ENCODE data around the gene RBM38.

RBM38 gene

GRCh38 chr20:57378646-57379262 lies 12.4 kb upstream of the RBM38 start:
- no peaks in the 10 kb centered on the region for H3K9me3 ChIP-seq (ENCODE audit: insufficient read depth, low read length)
- 0 out of 2 replicates have a peak, but pooled peaks cover 11% of the 10 kb centered on the region for H4K20me1 ChIP-seq (ENCODE audit: insufficient read depth, low read length)
- no peak overlapping the region for H3K4me2 ChIP-seq (ENCODE audit: low read length)
- H2AFZ ChIP-seq (ENCODE audit: low read depth, low read length) = no peak overlapping the region
- H3K9ac ChIP-seq (ENCODE audit: low read length) = no peak overlapping the region
- H3K79me2 ChIP-seq (ENCODE audit: low read length) = no peaks in the 10 kb centered on the region
- H3K27me3 ChIP-seq (ENCODE audit: low read depth, low read length) = no peaks in the 10 kb centered on the region
- no peak overlapping the region for H3K27ac ChIP-seq (ENCODE audit: low read length)
- H3K36me3 ChIP-seq (replicated peaks; ENCODE audit: low read depth, low read length) = peaks cover 75% of the 10 kb centered on the region
- no peak overlapping the region for H3K4me3 ChIP-seq (ENCODE audit: low read length)
- H3K4me1 ChIP-seq (ENCODE audit: low read length) = peaks cover 4% of the 10 kb centered on the region
- no peak for TF ChIP-seq EZH2phosphoT487 (IDR thresholded peaks at IDR 0.05; ENCODE audit: low read depth)
- no peak for TF ChIP-seq CTCF (IDR thresholded peaks at IDR 0.05; ENCODE audit: low read depth, low read length)

- no peaks in the 10 kb centered on the region for H3K9me3 ChIP-seq (ENCODE audit: insufficient read depth, low read length)
- TF ChIP-seq CTCF (IDR thresholded peaks at IDR 0.05; ENCODE audit: low read depth, low read length) = no peak
- TF ChIP-seq EZH2phosphoT487 (IDR thresholded peaks at IDR 0.05; ENCODE audit: low read depth) = no peak
- no peak overlapping the region for H2AFZ ChIP-seq (ENCODE audit: low read depth, low read length)
- no peaks in the 10 kb centered on the region for H3K27me3 ChIP-seq (ENCODE audit: low read depth, low read length)
- H3K36me3 ChIP-seq (replicated peaks; ENCODE audit: low read depth, low read length) = peaks cover 74% of the 10 kb centered on the region
- H3K4me3 ChIP-seq (ENCODE audit: low read length) = no peak overlapping the region
- H4K20me1 ChIP-seq (ENCODE audit: insufficient read depth, low read length) = 0 out of 2 replicates have a peak, but pooled peaks cover 10% of the 10 kb centered on the region
- no peaks in the 10 kb centered on the region for H3K79me2 ChIP-seq (ENCODE audit: low read length)
- H3K27ac ChIP-seq (ENCODE audit: low read length) = no peak overlapping the region
- H3K9ac ChIP-seq (ENCODE audit: low read length) = no peak overlapping the region
- peaks cover 4% of the 10 kb centered on the region for H3K4me1 ChIP-seq (ENCODE audit: low read length)
- no peak overlapping the region for H3K4me2 ChIP-seq (ENCODE audit: low read length)
Measured at GRCh38 chr20:57379263-57379647, 11.9 kb upstream of the RBM38 start.

- no peak overlapping the region for H3K4me2 ChIP-seq (ENCODE audit: low read length)
- H3K79me2 ChIP-seq (ENCODE audit: low read length) = no peaks in the 10 kb centered on the region
Measured at GRCh38 chr20:57380081-57380750, 11.0 kb upstream of the RBM38 start.

More at GRCh38 chr20:57380081-57380750, 11.0 kb upstream of the RBM38 start:
- Histone ChIP-seq H4K20me1 (ENCODE audit: insufficient read depth, low read length) (0 out of 2 replicates have a peak, but pooled peaks cover 5% of the 10 kb centered on the region), H3K4me1 (ENCODE audit: low read length) (peaks cover 4% of the 10 kb centered on the region), H3K27ac (ENCODE audit: low read length) (no peak overlapping the region), H3K36me3 (replicated peaks; ENCODE audit: low read depth, low read length) (peaks cover 68% of the 10 kb centered on the region), H3K27me3 (ENCODE audit: low read depth, low read length) (no peaks in the 10 kb centered on the region), H3K9ac (ENCODE audit: low read length) (no peak overlapping the region), H3K9me3 (ENCODE audit: insufficient read depth, low read length) (no peaks in the 10 kb centered on the region), H2AFZ (ENCODE audit: low read depth, low read length) (no peak overlapping the region), H3K4me3 (ENCODE audit: low read length) (no peak overlapping the region)
- TF ChIP-seq EZH2phosphoT487 (IDR thresholded peaks at IDR 0.05; ENCODE audit: low read depth) = no peak
- TF ChIP-seq CTCF (IDR thresholded peaks at IDR 0.05; ENCODE audit: low read depth, low read length) = no peak
